HepG2 (cell line): ENCODE data around the gene SYNE2. TPM values are rescaled to one million over a fixed set of nuclear protein-coding genes. Genes with fewer than 3 reads are reported as not detected.
A peak's percentile ranks its signal among the peaks of the same experiment; 100 is the strongest.

Experiments used
- AHR ChIP-seq: IDR thresholded peaks from 2 replicates; pipeline ENCODE4 v1.6.1; 2018; ENCODE audit warnings: missing genetic modification reagents, missing compliant biosample characterization
- GATAD2A ChIP-seq: IDR thresholded peaks from 2 replicates; pipeline ENCODE4 v1.6.1; 2016
- KLF16 ChIP-seq, 2 experiments: sonication (generic) in 1 of 2; formaldehyde crosslinking in 1 of 2; IDR thresholded peaks; 2 replicates each; pipeline versions ENCODE4 v1.6.1 to v1.8.0; 2016 to 2023; ENCODE audit warnings: missing genetic modification reagents in 2 of 2, missing compliant biosample characterization in 1 of 2
- MAZ ChIP-seq, 2 experiments: sonication (generic) in 1 of 2; formaldehyde crosslinking in 1 of 2; IDR thresholded peaks; 2 replicates each; pipeline versions ENCODE4 v1.5.0 to v1.6.1; 2012 to 2020; ENCODE audit warnings: low read depth in 2 of 2, mild to moderate bottlenecking in 2 of 2, borderline replicate concordance in 1 of 2, improper control_type of control experiment in 1 of 2, low read length in 1 of 2, missing genetic modification reagents in 1 of 2, moderate library complexity in 1 of 2
- SAP130 ChIP-seq: IDR thresholded peaks from 2 replicates; pipeline ENCODE4 v1.6.1; 2016; ENCODE audit warnings: low read depth
- TBX3 ChIP-seq: fragments of 450-650 bp; IDR thresholded peaks from 2 replicates; pipeline ENCODE4 v1.6.1; 2017; ENCODE audit warnings: antibody characterized with exemption, mild to moderate bottlenecking, inconsistent platforms, borderline replicate concordance
- TGIF2 ChIP-seq: IDR thresholded peaks from 2 replicates; pipeline ENCODE4 v1.6.1; 2016; ENCODE audit warnings: control low read depth, missing compliant biosample characterization
- ZNF12 ChIP-seq: sonication (generic); formaldehyde crosslinking; IDR thresholded peaks from 2 replicates; pipeline ENCODE4 v1.5.0; 2020; ENCODE audit warnings: missing genetic modification reagents
- polyA plus RNA-seq, 8 experiments: library from polyadenylated mRNA; depleted of rRNA in 3 of 8; stranded (reverse) in 7 of 8; unstranded in 1 of 8; fragments of >200 nt; fragmentation: Illumina TruSeq in 4 of 8; extraction: Trizol in 4 of 8; gene quantifications; 2 replicates each; pipeline versions ENCODE4 v1.2.1 to v1.2.3, GENCODE V29; 2011 to 2016; ENCODE audit warnings: low read depth in 4 of 8, missing spikeins in 1 of 8, mixed read lengths in 1 of 8; ENCODE audit not compliant: insufficient read depth in 1 of 8
- total RNA-seq, 5 experiments: library from RNA; depleted of rRNA; stranded (reverse); fragments of >200 nt; fragmentation: Illumina TruSeq; extraction: Trizol; gene quantifications; 2 replicates each; pipeline ENCODE4 v1.2.3, GENCODE V29; 2016; ENCODE audit warnings: low read depth in 1 of 5
- TF ChIP-seq, protein P1 (sequence below): sonication (generic); formaldehyde crosslinking; IDR thresholded peaks from one replicate; pipeline ENCODE4 v1.5.1; 2020; ENCODE audit warnings: mild to moderate bottlenecking, missing genetic modification reagents; ENCODE audit errors: not compliant biosample characterization
- TF ChIP-seq, protein P2 (sequence below): IDR thresholded peaks from 2 replicates; pipeline ENCODE4 v1.6.1; 2012; ENCODE audit warnings: inconsistent platforms

SYNE2 gene
- total and polyA plus RNA-seq, 2 of the 13 experiments (the other 11 are each of a cell fraction or from before 2014, with no cell fraction given) = 6.2 to 13.3 TPM

DNA sequence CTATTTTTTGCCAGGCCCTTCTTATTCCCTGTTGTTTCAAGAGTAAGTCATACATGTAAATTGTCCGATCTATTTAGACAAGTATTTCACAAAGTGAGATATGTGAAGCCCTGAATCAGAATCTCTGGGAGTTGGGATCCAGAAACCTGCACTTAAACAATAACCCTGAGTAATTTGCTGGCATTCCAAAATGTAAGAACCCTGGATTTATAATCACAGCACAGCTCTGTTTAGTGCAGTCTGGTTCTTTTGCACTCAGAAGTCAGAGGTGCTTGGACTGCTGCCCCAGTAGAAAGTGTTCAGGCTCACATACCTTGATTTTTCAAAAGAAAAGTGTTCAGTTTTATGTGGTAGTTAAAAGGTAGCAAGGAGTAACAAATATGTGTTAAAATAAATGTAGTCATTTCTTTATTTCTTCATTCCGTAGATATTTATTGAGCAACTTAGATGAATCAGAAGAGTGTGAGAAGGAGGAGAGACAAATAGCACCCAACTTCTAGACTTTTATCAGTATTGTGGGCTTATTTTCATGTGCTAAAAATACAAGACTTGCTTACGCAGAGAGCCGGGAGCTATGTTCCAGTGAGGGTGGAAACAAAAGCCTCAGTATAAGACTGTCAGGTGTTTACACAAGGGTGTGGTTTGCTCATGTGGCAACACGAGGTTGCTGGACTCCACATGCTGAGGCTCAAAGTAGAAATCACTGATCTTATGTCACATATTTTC lies 70.1 kb downstream of the SYNE2 start (continued):
- TF ChIP-seq, protein P1, sequence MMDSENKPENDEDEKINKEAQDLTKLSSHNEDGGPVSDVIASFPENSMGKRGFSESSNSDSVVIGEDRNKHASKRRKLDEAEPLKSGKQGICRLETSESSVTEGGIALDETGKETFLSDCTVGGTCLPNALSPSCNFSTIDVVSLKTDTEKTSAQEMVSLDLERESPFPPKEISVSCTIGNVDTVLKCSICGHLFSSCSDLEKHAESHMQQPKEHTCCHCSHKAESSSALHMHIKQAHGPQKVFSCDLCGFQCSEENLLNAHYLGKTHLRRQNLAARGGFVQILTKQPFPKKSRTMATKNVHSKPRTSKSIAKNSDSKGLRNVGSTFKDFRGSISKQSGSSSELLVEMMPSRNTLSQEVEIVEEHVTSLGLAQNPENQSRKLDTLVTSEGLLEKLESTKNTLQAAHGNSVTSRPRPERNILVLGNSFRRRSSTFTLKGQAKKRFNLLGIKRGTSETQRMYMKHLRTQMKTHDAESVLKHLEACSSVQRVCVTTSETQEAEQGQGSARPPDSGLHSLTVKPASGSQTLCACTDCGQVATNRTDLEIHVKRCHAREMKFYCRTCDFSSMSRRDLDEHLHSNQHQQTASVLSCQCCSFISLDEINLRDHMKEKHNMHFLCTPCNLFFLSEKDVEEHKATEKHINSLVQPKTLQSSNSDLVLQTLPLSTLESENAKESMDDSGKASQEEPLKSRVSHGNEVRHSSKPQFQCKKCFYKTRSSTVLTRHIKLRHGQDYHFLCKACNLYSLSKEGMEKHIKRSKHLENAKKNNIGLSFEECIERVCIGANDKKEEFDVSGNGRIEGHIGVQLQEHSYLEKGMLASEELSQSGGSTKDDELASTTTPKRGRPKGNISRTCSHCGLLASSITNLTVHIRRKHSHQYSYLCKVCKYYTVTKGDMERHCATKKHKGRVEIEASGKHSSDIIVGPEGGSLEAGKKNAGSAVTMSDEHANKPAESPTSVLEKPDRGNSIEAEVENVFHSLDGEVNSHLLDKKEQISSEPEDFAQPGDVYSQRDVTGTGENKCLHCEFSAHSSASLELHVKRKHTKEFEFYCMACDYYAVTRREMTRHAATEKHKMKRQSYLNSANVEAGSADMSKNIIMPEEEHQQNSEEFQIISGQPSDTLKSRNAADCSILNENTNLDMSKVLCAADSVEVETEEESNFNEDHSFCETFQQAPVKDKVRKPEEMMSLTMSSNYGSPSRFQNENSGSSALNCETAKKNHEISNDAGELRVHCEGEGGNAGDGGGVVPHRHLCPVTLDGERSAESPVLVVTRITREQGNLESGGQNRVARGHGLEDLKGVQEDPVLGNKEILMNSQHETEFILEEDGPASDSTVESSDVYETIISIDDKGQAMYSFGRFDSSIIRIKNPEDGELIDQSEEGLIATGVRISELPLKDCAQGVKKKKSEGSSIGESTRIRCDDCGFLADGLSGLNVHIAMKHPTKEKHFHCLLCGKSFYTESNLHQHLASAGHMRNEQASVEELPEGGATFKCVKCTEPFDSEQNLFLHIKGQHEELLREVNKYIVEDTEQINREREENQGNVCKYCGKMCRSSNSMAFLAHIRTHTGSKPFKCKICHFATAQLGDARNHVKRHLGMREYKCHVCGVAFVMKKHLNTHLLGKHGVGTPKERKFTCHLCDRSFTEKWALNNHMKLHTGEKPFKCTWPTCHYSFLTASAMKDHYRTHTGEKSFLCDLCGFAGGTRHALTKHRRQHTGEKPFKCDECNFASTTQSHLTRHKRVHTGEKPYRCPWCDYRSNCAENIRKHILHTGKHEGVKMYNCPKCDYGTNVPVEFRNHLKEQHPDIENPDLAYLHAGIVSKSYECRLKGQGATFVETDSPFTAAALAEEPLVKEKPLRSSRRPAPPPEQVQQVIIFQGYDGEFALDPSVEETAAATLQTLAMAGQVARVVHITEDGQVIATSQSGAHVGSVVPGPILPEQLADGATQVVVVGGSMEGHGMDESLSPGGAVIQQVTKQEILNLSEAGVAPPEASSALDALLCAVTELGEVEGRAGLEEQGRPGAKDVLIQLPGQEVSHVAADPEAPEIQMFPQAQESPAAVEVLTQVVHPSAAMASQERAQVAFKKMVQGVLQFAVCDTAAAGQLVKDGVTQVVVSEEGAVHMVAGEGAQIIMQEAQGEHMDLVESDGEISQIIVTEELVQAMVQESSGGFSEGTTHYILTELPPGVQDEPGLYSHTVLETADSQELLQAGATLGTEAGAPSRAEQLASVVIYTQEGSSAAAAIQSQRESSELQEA (CRISPR knock-in tag) = no peak
- peak in 1 of 2 experiments; percentile 24; a peak in 1 of 4 replicates for TF ChIP-seq KLF16 (CRISPR knock-in tag; IDR thresholded peaks at IDR 0.05)
- no peak for TF ChIP-seq MAZ (IDR thresholded peaks at IDR 0.05; ENCODE audit: borderline replicate concordance, low read depth, low read length)
- no peak for TF ChIP-seq MAZ (CRISPR knock-in tag; IDR thresholded peaks at IDR 0.05; ENCODE audit: low read depth)
- TF ChIP-seq SAP130 (CRISPR knock-in tag) = peak; percentile 34; the same call in 1 of the 2 replicates
- no peak for TF ChIP-seq TBX3
- peak; percentile 47; the same call in 1 of the 2 replicates for TF ChIP-seq ZNF12
- TF ChIP-seq AHR = no peak
- TF ChIP-seq, protein P2, sequence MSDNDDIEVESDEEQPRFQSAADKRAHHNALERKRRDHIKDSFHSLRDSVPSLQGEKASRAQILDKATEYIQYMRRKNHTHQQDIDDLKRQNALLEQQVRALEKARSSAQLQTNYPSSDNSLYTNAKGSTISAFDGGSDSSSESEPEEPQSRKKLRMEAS = peak; percentile 86
- peak; percentile 47; the same call in 1 of the 2 replicates for TF ChIP-seq GATAD2A
- TF ChIP-seq TGIF2 (CRISPR knock-in tag) = no peak
